GM21367 (cell line): ENCODE measurements around the gene ADD1.
"Not testable (repeated sequence)": the region's sequence is repeated elsewhere in the genome, so short reads cannot be mapped to it uniquely, and the experiment has no call there.

Experiments used
- ATAC-seq: cut with Tn5 transposase; IDR thresholded peaks from one replicate; pipeline ENCODE4 v1.9.1; 2021; ENCODE audit not compliant: unreplicated experiment

The ADD1 gene

DNA sequence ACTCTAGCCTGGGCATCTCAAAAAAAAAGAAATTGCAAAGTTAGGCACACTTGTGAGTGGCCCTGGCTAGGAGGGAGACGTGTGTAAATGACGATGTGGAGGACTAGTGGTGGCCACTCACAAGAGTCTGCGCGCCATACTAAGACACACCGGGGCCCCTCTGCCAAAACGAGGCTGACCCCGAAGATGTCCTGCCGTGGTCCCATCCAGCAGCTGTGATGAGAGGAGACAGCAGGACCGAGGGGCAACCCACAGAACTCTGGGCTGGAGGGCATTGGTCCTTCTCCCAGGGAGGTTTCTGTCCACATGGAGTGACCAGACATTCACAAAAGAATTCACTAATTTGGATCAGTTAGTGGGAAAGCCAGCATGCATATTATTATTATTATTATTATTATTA is 72.1 kb downstream of the ADD1 start:
- no peak for ATAC-seq

DNA sequence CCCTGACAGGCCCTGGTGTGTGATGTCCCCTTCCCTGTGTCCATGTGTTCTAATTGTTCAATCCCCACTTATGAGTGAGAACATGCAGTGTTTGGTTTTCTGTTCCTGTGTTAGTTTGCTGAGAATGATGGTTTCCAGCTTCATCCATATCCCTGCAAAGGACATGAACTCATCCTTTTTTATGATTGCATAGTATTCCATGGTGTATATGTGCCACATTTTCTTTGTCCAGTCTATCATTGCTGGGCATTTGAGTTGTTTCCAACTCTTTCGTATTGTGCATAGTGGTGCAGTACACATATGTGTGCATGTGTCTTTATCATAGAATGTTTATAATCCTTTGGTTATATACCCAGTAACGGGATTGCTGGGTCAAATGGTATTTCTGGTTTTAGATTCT is 73.1 kb downstream of the ADD1 start:
- ATAC-seq: not testable (repeated sequence)

- ATAC-seq: not testable (repeated sequence)
Observed at GRCh38 chr4:2918300-2918699, 74.7 kb downstream of the ADD1 start.

DNA sequence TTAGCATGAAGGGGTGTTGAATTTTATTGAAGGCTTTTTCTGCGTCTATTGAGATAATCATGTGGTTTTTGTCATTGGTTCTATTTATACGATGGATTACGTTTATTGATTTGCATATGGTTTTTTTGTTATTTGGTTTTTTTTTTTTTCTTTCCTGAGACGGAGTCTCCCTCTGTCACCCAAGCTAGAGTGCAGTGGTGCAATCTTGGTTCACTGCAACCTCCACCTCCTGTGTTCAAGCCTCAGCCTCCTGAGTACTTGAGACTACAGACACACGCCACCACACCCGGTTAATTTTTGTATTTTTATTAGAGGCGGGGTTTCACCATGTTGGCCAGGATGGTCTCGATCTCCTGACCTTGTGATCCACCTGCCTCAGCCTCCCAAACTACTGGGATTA is 75.1 kb downstream of the ADD1 start:
- ATAC-seq: not testable (repeated sequence)

GRCh38 chr4:2922453-2923101 is 78.9 kb downstream of the ADD1 start:
- ATAC-seq: not testable (repeated sequence)

GRCh38 chr4:2923141-2923551 is 79.5 kb downstream of the ADD1 start:
- ATAC-seq: no peak

DNA sequence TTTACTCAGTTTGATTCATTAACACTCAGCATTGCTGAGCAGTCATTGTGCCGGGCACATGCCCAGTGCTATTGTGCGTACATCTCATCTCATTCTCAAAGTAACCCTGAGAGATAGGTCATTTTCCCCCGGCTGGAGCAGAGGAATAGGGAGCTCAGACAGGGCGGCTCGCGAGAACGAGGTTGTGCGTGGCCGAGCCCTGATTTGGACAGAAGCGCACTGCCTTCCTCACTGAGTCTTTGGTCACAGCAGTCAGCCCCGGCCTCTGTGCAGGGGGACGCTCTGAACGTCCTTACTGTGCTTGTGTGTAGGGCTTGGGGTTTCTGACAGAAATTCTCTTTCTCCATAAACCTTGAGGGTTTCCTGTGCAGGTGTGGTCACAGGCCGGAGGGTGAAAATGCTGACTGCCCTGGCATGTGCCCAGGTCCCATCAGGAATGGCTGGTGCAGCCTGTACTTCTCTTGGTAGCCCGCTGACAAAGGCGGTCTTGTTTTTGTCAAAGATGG is 80.1 kb downstream of the ADD1 start:
- no peak for ATAC-seq

DNA sequence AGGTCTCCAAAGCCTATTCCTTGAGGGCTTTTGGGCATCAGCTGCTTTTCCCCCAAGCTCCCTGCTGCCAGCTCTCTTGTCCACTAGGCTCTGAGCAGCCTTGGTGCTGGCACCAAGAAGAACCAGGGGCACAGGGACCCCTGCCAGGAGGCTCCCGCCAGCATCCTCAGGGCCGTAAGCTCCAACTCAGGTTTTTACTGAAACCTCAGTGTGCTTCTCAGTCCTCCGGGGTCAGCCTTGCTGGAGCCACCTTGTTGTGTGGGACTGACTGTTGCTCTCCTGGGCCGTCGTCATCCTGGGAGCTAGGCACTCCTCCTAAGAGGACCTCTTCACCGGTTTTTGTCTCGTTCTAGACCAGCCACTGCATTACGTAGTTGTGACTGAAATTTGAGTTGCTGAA is 80.6 kb downstream of the ADD1 start:
- ATAC-seq: no peak

GRCh38 chr4:2924765-2925301 is 81.2 kb downstream of the ADD1 start:
- ATAC-seq: no peak

- ATAC-seq: no peak
Observed at GRCh38 chr4:2925496-2925895, 81.9 kb downstream of the ADD1 start.

DNA sequence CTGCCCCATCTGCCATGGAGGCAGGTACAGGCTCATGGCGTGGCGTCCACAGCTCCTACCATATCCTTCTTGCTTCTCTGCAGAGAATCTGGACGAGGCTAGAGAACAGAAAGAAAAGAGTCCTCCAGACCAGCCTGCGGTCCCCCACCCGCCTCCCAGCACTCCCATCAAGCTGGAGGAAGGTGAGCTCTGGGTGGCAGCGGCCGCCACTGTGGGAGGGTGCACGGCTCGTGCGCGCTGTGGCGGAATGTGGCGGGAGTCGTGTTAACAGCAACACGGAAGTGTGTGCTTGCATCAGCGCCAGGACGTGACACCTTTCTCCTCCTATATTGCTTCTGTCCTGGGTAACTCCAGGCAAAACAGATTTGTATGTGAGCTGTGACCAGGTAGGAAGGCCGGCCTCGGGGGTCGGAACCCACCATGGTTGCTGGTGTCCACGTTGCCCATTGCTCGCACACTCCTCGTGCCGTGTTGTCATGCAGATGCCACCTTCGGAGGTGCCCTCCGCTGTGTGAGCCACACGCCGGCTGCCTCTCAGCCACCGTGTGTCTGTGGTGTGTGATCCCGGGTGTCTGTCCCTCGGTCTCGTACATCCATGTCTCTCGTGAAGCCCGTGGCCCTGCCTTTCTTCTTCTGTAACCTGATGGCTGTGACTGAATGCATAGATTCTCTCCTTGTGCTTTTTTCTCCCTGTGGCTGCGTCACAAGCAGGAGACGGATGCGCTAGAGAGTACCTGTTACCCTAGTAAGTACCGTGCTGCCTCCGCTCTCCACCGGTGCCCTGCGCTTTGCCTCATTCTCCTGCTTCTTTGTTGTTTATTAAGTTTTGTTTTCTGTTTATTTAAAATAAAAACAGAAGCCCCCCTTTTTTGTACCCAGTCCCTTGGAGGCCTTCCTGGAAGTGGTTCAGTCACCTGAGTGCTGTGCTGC is 82.6 kb downstream of the ADD1 start:
- no peak for ATAC-seq

GRCh38 chr4:2927016-2927695 is 83.5 kb downstream of the ADD1 start:
- ATAC-seq: no peak

DNA sequence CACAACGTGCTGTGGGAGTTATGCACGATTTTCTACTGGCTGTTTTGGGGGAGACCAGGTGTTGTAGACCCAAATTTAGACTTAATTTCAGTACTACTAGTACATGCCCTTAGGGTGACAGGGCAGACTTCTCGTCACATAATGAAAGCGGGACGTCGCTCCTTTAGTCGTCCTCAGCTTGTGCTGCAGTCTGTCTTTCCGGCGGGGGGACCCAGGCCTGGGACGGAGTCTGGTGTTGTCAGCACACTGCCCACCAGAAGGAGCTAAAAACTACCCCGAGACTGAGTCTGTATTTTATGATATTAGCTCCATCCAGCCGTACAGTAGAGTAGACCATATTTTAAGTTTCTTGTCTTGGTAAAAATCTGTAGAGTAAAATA is 84.0 kb downstream of the ADD1 start:
- no peak for ATAC-seq

DNA sequence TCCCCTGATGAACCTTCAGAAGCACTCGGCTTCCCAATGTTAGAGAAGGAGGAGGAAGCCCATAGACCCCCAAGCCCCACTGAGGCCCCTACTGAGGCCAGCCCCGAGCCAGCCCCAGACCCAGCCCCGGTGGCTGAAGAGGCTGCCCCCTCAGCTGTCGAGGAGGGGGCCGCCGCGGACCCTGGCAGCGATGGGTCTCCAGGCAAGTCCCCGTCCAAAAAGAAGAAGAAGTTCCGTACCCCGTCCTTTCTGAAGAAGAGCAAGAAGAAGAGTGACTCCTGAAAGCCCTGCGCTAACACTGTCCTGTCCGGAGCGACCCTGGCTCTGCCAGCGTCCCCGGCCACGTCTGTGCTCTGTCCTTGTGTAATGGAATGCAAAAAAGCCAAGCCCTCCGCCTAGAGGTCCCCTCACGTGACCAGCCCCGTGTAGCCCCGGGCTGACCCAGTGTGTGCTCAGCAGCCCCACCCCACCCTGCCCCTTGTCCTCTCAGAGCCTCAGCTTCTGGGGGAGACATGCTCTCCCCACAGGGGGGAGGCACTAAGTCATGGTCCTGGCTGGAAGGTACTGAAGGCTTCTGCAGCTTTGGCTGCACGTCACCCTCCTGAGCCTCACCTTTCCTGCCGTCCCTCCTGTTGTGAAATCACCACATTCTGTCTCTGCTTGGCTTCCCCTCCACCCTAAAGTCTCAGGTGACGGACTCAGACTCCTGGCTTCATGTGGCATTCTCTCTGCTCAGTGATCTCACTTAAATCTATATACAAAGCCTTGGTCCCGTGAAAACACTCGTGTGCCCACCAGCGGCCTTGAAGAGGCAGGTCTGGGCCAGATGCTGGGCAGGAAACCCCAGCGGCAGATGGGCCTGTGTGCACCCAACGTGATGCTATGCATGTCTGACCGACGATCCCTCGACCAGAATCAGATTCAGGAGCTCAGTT is 84.9 kb downstream of the ADD1 start:
- no peak for ATAC-seq

- no peak for ATAC-seq
Observed at GRCh38 chr4:2929469-2929868, 85.8 kb downstream of the ADD1 start.

GRCh38 chr4:2930135-2930757 is 86.6 kb downstream of the ADD1 start:
- ATAC-seq: no peak

DNA sequence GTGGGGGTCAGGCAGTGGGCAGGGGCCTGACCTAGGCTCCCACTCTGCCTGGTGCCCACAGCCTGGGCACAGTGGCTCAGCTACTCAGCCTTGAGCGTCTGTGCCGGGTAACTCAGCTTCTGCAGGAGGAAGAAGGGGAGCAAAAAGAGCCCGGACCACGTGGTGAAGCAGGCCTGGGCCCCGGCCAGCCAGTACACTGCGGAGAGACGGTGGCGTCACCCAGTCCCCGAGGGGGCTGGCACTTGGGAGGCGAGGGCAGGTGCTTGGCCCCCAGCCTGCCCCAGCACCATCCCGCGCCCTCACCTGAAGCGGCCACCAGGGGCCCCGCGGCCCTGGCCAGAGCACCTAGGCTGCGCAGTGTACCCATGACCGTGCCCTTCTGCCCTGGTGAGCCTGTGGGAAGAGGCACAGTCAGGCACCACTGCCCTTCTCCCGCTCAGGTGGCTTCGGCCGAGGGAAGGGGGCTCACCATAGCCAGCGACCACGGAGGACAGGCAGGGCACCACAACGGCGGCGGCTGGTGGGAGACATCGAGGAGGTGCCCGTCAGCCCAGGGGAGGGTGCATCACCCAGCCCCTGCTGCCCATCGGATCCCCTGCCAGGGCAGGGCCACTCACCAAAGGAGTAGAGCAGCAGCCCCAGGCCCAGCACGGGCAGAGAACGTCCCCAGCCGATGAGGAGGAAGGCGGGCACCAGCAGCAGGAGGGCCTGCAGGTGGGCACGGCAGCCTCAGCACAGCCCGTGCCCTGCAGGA is 87.3 kb downstream of the ADD1 start:
- ATAC-seq: no peak

DNA sequence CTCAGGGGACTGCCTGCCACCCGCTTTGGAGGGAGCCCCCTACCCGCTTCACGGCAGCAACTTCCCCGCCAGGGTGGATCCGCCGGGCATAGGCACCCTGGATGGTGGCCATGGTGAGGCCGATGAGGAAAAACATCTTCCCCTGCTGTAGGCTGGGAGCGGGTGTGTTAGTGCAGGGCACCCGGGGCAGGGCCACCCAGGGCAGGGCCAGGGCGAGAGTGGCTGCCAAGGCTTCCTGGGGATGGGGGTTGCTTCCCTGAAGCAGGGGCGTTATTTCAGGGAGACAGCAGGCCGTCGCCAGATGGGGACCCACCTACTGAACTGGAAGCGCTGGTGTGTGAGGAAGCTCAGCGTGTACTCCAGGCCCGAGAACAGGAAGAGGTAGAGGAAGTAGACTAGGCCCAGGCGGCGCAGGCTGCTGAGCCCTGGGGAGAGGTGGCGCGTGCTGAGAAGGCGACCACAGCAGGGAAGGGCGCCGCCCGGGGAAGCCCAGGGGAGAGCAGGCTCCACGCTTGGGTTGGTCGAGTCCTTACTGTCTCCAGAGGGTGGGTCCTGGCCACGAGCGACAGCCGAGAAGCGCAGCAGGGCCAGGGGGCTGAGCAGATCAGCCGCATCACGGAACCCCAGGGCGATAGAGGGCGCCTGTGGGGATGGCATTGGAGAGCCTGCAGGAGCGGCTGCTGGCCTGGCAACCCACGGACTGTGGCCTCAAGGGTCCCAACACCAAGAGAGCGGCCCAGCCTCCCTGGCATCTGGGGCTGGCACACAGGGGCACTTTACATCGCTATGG is 88.1 kb downstream of the ADD1 start:
- ATAC-seq: peak; percentile 33
